M059J (cell line): ENCODE results near the gene OPN1LW. TPM values are rescaled to one million over a fixed set of nuclear protein-coding genes. Genes with fewer than 3 reads are reported as not detected.
"Not testable (repeated sequence)": the region's sequence is repeated elsewhere in the genome, so short reads cannot be mapped to it uniquely, and the experiment has no call there.

ENCODE experiments used
- DNase-seq: peaks from one replicate; pipeline ENCODE4 v3.0.0-alpha.2; 2012; ENCODE audit warnings: low read depth
- total RNA-seq: library from RNA; depleted of rRNA; stranded (reverse); fragments of >200 nt; shearing (Covaris generic); gene quantifications from 2 replicates; pipeline ENCODE4 v1.2.3, GENCODE V29; 2014

OPN1LW gene
- total RNA-seq, 1 experiment from 2014 or later = not detected

GRCh38 chrX:154132366-154132765 lies 11.7 kb upstream of the OPN1LW start:
- no peak for DNase-seq

DNA sequence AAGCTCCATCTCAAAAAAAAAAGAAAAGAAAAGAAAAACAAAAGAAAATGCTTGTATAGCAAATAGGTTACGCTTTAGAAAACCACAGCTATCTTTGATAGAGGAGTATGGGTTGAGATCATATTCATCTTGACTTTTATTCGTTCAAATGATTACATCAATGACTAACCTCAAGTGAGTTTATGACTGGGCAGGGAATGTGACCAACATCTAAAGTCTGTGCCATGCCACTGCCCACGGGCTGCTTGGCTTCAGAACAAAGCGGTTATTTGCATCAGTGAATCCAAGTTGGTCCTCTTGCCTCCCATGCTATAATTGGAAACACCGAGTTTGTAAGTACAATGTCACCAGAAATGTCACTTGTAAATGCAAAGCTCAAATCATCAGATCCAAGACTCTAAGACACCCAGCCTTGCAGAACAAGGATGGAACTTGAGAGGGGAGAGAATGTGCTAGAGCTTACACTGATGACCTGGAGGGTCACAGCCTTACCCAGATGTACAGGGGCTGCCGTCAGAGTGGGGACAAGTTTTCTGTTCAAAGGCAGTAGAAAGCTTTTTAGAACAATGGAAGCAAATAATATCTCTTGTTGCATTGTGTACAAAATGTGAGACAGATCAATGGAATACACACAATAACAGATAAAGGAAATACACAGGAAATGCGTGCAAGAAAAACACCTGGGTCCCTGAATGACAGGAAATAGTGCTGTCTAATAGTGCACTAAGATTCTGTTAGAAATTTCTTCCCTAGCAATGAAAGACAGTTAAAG lies 8.4 kb upstream of the OPN1LW start:
- DNase-seq = peak; percentile 68

GRCh38 chrX:154136627-154137161 lies 7.3 kb upstream of the OPN1LW start:
- DNase-seq = peak; percentile 49

DNA sequence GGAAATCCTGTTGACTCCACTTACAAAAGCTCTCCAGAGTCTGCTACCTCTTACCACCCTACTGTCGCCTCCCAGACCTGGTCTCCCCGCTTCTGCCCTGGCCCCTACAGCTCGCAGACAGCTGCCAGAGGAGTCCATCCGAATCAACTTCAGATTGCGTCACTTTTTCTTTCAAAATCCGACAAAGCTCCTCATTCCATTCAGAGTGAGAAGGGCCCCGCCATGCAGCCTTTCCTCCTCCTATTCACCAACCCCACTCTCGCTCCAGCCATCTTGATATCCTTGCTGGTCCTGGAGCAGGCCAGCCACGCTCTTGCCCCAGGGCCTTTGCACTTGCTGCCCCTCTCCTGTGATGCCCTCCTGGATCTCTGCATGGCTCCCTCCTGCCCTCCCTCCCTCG lies 5.2 kb upstream of the OPN1LW start:
- DNase-seq = no peak

- DNase-seq = no peak
These were observed 3.8 kb upstream of the OPN1LW start for GRCh38 chrX:154140206-154140605.

DNA sequence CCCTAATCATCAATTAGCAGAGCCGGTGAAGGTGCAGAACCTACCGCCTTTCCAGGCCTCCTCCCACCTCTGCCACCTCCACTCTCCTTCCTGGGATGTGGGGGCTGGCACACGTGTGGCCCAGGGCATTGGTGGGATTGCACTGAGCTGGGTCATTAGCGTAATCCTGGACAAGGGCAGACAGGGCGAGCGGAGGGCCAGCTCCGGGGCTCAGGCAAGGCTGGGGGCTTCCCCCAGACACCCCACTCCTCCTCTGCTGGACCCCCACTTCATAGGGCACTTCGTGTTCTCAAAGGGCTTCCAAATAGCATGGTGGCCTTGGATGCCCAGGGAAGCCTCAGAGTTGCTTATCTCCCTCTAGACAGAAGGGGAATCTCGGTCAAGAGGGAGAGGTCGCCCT lies 3.3 kb upstream of the OPN1LW start:
- DNase-seq = no peak

DNA sequence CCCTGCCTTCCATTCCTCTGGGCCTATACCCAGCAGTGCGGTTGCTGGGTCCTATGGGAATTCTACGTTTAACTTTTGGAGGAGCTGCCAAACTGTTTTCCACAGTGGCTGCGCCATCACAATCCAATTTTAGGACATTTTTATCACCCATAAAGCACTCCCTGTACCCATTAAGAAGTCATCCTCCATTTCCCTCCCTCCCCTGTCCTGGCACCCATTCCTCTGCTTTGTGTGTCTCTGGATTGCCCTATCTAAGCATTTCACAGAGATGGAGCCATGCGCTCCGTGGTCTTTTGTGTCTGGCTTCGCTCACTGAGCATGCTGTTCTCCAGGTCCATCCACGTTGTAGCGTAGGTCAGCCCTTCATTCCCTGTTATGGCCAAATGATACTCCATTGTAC lies 1.7 kb upstream of the OPN1LW start:
- no peak for DNase-seq

DNA sequence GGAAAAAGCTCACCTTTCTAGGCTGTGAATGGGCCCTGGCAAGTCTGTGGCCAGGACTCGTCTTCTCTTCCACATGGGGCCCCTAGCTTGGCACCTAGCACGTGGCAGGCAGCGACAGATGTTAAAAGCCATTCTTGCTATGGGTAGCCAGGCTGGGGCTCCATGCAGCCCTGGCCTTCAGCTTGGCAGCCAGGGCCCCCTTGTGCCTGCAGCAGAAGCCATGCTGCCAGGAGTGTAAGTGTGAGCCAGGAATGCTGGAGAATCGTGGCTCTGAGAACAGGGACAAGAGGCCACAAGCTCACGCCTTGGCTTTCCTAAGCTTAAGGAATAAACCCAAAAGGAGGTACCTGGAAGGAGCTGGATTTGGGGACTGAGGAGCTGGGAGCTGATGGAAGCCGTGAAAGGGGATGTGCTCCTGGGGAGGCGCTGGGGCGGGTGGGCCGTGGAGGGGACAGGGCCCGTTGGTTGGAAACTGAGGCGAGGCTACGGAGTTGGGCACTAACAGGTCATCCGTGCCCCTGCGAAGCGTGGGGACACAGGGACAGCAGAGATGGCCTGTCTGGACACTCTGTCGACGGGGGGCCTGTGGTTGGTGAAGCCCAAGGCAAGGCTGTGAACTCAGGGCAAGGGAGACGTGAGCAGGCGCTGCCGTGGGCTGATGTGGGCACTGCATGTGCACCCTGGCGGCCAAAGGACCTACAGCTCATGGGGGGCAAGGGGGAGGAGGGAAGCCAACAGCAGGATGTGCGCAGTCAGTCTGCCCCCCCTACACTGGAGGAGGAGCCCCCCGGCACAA lies 895 bp upstream of the OPN1LW start:
- DNase-seq = no peak

- DNase-seq = not testable (repeated sequence)
These were observed 7.0 kb downstream of the OPN1LW start for GRCh38 chrX:154151030-154151429.

DNA sequence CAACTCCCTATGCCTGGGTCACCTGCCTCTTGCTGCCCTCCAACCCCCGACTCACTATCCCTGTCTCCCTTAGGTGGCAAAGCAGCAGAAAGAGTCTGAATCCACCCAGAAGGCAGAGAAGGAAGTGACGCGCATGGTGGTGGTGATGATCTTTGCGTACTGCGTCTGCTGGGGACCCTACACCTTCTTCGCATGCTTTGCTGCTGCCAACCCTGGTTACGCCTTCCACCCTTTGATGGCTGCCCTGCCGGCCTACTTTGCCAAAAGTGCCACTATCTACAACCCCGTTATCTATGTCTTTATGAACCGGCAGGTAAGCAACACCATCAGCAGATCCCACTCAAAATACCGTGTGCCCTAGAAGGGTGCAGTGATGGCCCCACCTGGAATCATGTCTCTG lies 12.2 kb downstream of the OPN1LW start:
- not testable (repeated sequence) for DNase-seq

DNA sequence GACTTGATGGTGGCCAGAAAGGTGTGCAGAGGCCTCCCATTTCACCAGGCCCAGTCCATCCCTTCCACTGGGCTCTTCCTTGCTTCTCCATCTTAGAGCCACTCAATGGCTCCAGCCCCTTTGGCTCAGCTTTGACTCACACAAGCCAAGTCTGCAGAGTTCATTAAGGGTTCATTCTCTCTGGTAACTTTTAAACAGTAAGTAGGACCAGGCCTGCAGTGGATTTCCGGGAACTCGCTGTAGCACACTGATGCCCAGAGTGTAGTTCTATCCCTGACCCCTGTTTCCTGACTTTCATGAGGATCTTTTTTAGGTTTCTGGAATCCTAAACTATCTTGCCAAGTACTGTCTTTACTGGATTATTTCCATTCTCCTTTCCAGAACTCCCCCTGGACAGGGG lies 13.2 kb downstream of the OPN1LW start:
- DNase-seq = not testable (repeated sequence)

GRCh38 chrX:154159345-154159744 lies 15.3 kb downstream of the OPN1LW start:
- not testable (repeated sequence) for DNase-seq

DNA sequence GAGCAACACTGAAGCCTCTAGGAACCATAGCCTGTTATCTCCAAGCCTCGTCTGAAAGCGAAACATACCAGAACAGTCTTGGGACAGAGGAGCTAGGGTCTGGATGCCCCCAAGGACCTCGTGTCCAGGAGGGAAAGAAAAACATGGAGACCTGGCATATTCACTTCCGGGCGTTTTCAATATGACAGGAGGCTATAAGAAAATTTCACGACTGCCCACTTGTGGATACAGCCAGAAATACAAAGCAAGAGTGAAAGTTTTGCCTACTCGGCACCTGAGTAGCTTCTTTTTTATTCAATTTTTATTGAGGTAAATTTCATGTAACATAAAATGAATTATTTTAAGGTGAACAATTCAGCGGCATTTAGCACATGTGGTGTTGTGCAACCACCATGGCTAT lies 20.9 kb downstream of the OPN1LW start:
- DNase-seq = not testable (repeated sequence)

DNA sequence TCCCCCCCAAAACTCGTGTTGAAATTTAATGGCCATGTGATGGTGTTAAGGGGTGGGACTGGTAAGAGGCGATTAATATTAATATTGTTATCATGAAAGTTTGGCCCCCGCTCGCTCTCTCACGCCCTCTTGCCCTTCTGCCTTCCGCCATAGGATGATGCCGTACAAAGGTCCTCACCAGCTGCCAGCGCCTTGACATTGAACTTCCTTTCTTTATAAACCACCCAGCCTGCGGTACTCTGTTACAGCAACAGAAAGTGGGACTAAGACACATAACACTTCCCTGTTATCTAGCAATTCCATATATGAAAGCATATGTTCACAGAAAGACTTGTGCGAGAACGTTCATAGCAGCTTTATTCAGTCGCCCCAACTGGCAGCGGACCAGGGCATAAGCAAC lies 24.3 kb downstream of the OPN1LW start:
- DNase-seq = not testable (repeated sequence)

- DNase-seq = not testable (repeated sequence)
These were observed 28.5 kb downstream of the OPN1LW start for GRCh38 chrX:154172535-154172943.

- DNase-seq = not testable (repeated sequence)
These were observed 30.3 kb downstream of the OPN1LW start for GRCh38 chrX:154174356-154174755.

DNA sequence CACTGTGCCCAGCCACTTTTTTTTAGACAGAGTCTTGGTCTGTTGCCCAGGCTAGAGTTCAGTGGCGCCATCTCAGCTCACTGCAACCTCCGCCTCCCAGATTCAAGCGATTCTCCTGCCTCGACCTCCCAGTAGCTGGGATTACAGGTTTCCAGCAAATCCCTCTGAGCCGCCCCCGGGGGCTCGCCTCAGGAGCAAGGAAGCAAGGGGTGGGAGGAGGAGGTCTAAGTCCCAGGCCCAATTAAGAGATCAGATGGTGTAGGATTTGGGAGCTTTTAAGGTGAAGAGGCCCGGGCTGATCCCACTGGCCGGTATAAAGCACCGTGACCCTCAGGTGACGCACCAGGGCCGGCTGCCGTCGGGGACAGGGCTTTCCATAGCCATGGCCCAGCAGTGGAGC lies 38.3 kb downstream of the OPN1LW start, which contains the start of gene OPN1MW:
Gene OPN1MW, plus strand, starts transcription at position 301 of the 400 bp plus-strand sequence. Its CDS starts 82 bp downstream, at position 383.
- not testable (repeated sequence) for DNase-seq

DNA sequence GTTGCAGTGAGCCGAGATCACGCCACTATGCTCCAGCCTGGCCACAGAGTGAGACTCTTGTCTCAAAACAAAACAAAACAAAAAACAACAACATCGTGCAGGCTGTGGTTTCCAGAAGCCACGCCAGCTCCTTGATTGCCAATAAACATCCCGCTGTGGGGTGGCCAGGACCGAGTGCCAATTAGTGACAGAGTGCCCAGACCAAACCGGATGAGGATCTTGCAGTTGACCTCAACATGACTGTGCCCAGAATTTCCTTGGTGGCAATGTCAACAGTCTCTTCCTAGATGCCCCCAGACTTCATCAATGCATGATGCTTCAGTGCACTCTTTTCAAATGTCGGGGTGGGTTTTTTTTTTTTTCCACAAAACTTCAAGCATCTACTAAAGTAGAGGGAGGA lies 39.8 kb downstream of the OPN1LW start:
- DNase-seq = not testable (repeated sequence)

- not testable (repeated sequence) for DNase-seq
These were observed 48.8 kb downstream of the OPN1LW start for GRCh38 chrX:154192846-154193245.

DNA sequence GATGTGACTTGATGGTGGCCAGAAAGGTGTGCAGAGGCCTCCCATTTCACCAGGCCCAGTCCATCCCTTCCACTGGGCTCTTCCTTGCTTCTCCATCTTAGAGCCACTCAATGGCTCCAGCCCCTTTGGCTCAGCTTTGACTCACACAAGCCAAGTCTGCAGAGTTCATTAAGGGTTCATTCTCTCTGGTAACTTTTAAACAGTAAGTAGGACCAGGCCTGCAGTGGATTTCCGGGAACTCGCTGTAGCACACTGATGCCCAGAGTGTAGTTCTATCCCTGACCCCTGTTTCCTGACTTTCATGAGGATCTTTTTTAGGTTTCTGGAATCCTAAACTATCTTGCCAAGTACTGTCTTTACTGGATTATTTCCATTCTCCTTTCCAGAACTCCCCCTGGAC lies 50.3 kb downstream of the OPN1LW start:
- DNase-seq = not testable (repeated sequence)

DNA sequence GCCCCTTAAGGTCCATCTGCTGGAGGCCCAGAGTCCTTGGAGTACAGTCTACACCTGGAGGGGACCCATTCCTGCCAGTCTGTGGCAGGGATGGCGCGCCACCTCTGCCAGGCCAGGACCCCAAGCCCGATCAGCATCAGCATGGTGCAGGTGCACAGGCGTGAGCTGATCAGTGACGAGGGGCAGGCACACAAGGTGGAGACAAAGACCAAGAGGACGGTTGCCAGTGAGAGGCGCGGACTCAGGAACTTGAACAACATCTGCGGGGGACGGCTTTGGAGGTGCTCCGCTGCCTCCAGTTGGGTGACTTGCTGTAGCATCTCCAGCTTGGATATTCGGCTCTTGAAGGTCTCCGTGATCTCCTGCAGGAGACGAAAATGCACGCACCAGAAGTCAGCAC lies 52.4 kb downstream of the OPN1LW start:
- DNase-seq = not testable (repeated sequence)
